ENCODE data around the gene HTT.

- TF ChIP-seq POLR2A (IDR thresholded peaks at IDR 0.05; ENCODE audit: low read length) (no peak), GATA1 (IDR thresholded peaks at IDR 0.05; ENCODE audit: low read depth, low read length) (no peak)
These were observed 179.3 kb downstream of the HTT start for GRCh38 chr4:3253808-3254207.
